ENCODE data around the gene AHNAK2.
"Not testable (repeated sequence)": the region's sequence is repeated elsewhere in the genome, so short reads cannot be mapped to it uniquely, and the experiment has no call there.

The AHNAK2 gene

GRCh38 chr14:104898870-104899510 is 79.2 kb downstream of the AHNAK2 start:
- DNase-seq (ENCODE audit: low read depth, low spot score), result no peak

GRCh38 chr14:104898195-104898558 is 80.0 kb downstream of the AHNAK2 start:
- DNase-seq (ENCODE audit: low read depth, low spot score), result no peak

- DNase-seq (ENCODE audit: low read depth, low spot score), result no peak
Measured at GRCh38 chr14:104897330-104898194, 80.6 kb downstream of the AHNAK2 start.

DNA sequence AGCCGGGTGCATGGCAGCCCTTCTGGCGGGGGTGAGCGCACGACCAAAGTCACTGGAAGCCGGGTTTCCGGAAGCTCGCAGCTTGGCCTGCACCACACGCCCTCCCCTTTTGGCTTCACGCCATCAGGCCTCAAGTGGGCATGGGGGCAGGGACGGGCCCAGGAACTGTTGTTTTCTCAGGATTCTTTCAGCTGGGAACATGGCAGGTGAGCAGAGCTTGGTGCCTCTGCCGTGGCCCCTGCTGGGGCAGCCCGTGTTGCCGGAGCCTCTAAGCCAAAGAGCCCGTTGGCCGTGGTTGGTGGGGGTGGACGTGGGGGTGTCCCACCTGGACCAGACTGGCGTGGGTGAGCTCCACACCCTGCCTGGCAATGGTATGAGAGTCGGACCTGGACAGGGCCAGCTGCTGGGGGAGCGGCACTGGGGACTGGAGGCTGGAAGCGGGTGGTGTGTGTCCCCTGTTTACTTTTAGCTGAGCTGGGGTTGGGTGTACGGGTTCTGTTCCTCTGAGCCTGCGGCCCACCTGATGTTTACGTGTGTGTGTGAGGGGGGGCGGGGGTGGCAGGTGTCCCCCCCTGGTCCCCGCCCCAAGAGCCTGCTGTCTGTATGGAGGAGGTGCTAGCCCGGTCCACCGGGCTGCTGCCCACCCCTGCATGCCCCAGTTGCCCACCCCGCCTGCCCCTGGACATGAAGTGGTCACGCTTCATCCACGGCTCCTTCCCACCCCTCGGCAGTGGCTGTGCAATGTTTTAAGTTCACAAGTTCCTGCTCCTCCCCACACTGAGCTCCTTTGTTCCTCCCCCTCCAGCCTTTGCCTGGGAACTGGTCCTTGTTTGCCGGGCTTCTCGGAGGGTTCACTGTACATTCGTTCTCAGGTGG is 82.2 kb downstream of the AHNAK2 start:
- no peak for DNase-seq (ENCODE audit: low read depth, low spot score)

DNA sequence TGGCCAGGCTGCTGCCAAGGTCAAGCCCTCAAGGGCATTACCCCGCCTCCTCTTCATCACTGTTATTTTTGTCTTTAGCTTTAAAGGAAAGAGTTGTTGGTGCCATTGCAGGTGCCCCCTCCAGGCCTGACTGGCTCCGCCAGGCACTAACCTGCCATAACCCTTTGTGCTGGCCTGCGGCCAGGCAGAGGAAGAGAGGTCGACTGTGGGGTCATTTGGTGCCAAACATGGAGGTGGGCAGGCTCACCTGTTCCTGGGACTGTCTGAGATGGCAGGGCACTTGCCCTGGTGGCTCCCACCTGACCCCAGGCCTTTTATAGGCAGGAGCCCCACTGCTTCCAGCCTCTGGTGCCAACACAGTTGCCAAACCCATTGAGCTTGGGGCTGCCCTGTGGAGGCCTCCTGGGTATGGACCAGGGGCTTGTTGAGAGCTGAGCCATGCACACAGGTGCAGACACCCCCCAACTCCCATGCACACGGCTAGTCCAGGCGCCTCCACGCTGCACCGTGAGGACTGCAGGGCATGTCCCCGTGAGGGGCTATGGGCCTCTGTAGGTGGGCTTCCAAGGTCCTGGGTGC is 82.9 kb downstream of the AHNAK2 start:
- DNase-seq (ENCODE audit: low read depth, low spot score), result no peak

GRCh38 chr14:104894331-104895206 is 83.6 kb downstream of the AHNAK2 start:
- DNase-seq (ENCODE audit: low read depth, low spot score), result no peak

DNA sequence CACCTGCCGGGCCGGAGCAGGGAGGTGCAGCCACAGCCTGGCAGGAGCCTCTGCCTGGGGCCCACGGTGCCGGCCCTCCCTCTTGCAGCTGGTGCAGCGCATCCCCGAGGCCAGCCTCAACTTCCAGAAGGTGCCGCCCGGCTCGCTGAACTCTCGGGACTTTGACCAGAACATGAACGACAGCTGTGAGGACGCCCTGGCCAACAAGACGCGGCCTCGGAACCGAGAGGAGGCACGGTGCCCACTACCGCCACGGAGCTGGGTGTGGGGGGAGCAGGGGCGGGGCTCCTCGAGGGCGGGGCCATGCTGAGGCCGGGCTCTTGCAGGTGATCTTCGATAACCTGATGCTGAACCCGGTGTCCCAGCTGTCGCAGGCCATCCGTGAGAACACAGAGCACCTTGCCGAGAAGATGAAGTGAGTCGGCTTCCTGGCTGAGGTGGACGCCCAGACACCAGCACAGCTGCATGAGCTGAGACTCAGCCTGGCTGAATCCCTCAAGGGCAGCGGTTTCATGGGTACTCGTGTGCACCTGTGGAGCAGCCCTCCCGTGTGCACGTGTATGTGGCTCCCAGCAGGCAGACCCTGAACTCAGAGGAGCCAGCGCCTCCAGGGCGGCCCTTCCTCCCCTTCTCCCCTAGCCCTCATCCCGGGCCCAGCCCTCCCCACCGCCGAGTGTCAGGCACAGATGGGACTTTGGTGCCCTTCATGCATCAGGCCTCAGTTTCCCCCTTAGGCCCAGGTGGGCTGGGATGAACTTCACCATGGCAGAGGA is 84.6 kb downstream of the AHNAK2 start:
- no peak for DNase-seq (ENCODE audit: low read depth, low spot score)

GRCh38 chr14:104892531-104893434 is 85.4 kb downstream of the AHNAK2 start:
- no peak for DNase-seq (ENCODE audit: low read depth, low spot score)

- no peak for DNase-seq (ENCODE audit: low read depth, low spot score)
Measured at GRCh38 chr14:104891664-104892530, 86.3 kb downstream of the AHNAK2 start.

- no peak for DNase-seq (ENCODE audit: low read depth, low spot score)
Measured at GRCh38 chr14:104891121-104891551, 87.0 kb downstream of the AHNAK2 start.

GRCh38 chr14:104890292-104890691 is 87.9 kb downstream of the AHNAK2 start:
- not testable (repeated sequence) for DNase-seq (ENCODE audit: low read depth, low spot score)

GRCh38 chr14:104889375-104889757 is 88.8 kb downstream of the AHNAK2 start:
- DNase-seq (ENCODE audit: low read depth, low spot score), result no peak

GRCh38 chr14:104888489-104889374 is 89.4 kb downstream of the AHNAK2 start:
- DNase-seq (ENCODE audit: low read depth, low spot score), result no peak

DNA sequence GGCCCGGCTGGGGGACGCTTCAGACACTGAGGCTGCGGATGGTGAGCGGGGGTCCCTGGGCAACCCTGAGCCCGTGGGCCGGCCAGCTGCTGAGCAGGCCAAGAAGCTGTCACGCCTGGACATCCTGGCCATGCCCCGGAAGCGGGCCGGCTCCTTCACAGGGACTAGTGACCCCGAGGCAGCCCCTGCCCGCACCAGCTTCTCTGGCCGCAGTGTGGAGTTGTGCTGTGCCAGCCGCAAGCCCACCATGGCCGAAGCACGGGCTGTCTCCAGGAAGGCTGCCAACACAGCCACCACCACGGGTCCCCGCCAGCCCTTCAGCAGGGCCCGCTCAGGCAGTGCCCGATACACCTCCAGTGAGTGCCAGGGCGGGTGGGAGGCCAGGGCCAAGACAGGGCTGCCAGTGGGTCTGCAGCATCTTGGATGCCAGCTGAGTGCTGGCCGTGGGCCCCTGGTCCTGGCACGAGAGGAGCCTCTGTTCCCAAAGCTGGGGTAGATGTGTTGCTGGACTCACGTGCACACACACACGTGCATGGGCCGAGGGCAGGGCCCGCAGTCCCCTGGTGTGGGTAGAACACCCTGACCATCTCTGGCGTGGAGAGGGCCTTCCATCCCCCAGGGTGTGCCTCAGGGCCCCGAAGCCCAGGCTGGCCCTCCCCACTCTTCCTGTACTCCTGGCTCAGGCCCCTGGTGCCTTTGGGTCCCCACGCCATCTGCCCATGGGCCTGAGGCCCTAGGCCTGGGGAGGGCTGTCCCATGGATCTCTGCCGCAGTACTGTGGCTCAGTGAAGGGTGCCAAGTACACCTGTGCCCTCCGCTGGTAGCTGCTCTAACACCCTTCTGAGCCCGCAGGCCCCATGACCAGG is 90.3 kb downstream of the AHNAK2 start:
- no peak for DNase-seq (ENCODE audit: low read depth, low spot score)
